Endothelial cell of umbilical vein (primary cell): ENCODE results near the gene B3GALT4. TPM values are rescaled to one million over a fixed set of nuclear protein-coding genes. Genes with fewer than 3 reads are reported as not detected.

Experiments
- BruUV-seq: library from RNA; stranded (reverse); fragments of 400-500 nt; replicated peaks from 2 replicates; lab custom pipeline; 2021; lab: Mats Ljungman, UMichigan
- CTCF ChIA-PET: fragments of 300-600, 350-600 bp; sonication (Branson Sonifier 250); formaldehyde crosslinking; loops from one replicate; lab custom pipeline; 2021; ENCODE audit warnings: antibody characterized with exemption, inconsistent platforms; lab: Charles Lee
- POLR2A ChIA-PET: fragments of 300-600, 350-600 bp; sonication (Branson Sonifier 250); formaldehyde crosslinking; loops from one replicate; lab custom pipeline; 2021; ENCODE audit warnings: antibody characterized with exemption, inconsistent platforms; lab: Charles Lee
- DNase-seq: peaks from one replicate; pipeline ENCODE4 v3.0.0-alpha.2; 2011; ENCODE audit warnings: low read depth, low spot score
- FAIRE-seq: peaks from 2 replicates; lab custom pipeline; 2011; peaks lifted over from hg19 to GRCh38; lab: Jason Lieb, UNC
- H2AFZ ChIP-seq: 2 replicates; pipeline ENCODE4 v1.6.0; 2012; ENCODE audit warnings: low read depth, low read length, control low read depth, inconsistent platforms
- H3K27ac ChIP-seq: 2 replicates; pipeline ENCODE4 v1.5.1; 2011; ENCODE audit warnings: low read depth, mild to moderate bottlenecking, control low read depth, low read length, moderate library complexity; ENCODE audit not compliant: insufficient read depth
- H3K27me3 ChIP-seq, 2 experiments: 2 replicates each; pipeline versions ENCODE4 v1.6.0 to v1.6.1; 2011; ENCODE audit warnings: low read length in 2 of 2, mixed read lengths in 1 of 2; ENCODE audit not compliant: control insufficient read depth in 2 of 2, insufficient read depth in 2 of 2
- H3K36me3 ChIP-seq, 2 experiments: 2 replicates in 1 of 2; 3 replicates in 1 of 2; pipeline ENCODE4 v1.5.1; 2011; ENCODE audit warnings: low read length in 2 of 2, mild to moderate bottlenecking in 1 of 2, moderate library complexity in 1 of 2; ENCODE audit not compliant: control insufficient read depth in 2 of 2, insufficient read depth in 2 of 2; ENCODE audit errors: extremely low read depth in 1 of 2
- H3K4me1 ChIP-seq: 3 replicates; pipeline ENCODE4 v1.5.1; 2011; ENCODE audit warnings: mild to moderate bottlenecking, low read length; ENCODE audit not compliant: control insufficient read depth, insufficient read depth; ENCODE audit errors: extremely low read depth
- H3K4me2 ChIP-seq: 2 replicates; pipeline ENCODE4 v1.6.1; 2011; ENCODE audit warnings: low read length, control low read depth, mixed read lengths; ENCODE audit not compliant: insufficient read depth
- H3K4me3 ChIP-seq, 3 experiments: fragments of 200-600 bp in 1 of 3; sonication (generic), shearing (Covaris generic) in 1 of 3; replicated peaks in 1 of 3; 2 replicates each; pipeline ENCODE4 v1.5.1; 2011 to 2016; ENCODE audit warnings: control low read depth in 3 of 3, low read length in 3 of 3, mild to moderate bottlenecking in 2 of 3, inconsistent platforms in 1 of 3, low read depth in 1 of 3, moderate library complexity in 1 of 3; ENCODE audit not compliant: insufficient read depth in 1 of 3
- H3K79me2 ChIP-seq: 2 replicates; pipeline ENCODE4 v1.6.0; 2012; ENCODE audit warnings: low read length, inconsistent platforms; ENCODE audit not compliant: control insufficient read depth, insufficient read depth
- H3K9ac ChIP-seq: replicated peaks from 2 replicates; pipeline ENCODE3; 2011; ENCODE audit warnings: low read length, control low read depth; ENCODE audit not compliant: insufficient read depth; ENCODE audit errors: extremely low read depth
- H3K9me1 ChIP-seq: replicated peaks from 3 replicates; pipeline ENCODE4 v1.6.0; 2011; ENCODE audit warnings: mild to moderate bottlenecking, low read length; ENCODE audit not compliant: control insufficient read depth, insufficient read depth; ENCODE audit errors: extremely low read depth
- H3K9me3 ChIP-seq: replicated peaks from 2 replicates; pipeline ENCODE4 v1.5.1; 2012; ENCODE audit warnings: low read length, inconsistent platforms; ENCODE audit not compliant: control insufficient read depth, insufficient read depth
- H4K20me1 ChIP-seq: replicated peaks from 2 replicates; pipeline ENCODE3; 2011; ENCODE audit warnings: mild to moderate bottlenecking, low read length; ENCODE audit not compliant: control insufficient read depth, insufficient read depth; ENCODE audit errors: extremely low read depth
- CTCF ChIP-seq, 2 donors: IDR thresholded peaks; 1 replicate in 1 of 2; 2 replicates in 1 of 2; pipeline ENCODE4 v1.5.1; 2011; ENCODE audit warnings: low read length in 2 of 2, mild to moderate bottlenecking in 2 of 2, moderate library complexity in 2 of 2, control low read depth in 1 of 2, inconsistent platforms in 1 of 2, low read depth in 1 of 2; ENCODE audit not compliant: insufficient read depth in 1 of 2; ENCODE audit errors: extremely low read depth in 1 of 2
- EZH2 ChIP-seq: IDR thresholded peaks from 2 replicates; pipeline ENCODE4 v1.6.1; 2012; ENCODE audit warnings: borderline replicate concordance, low read depth, mild to moderate bottlenecking, moderate library complexity, low read length, inconsistent platforms; ENCODE audit not compliant: severe bottlenecking
- FOS ChIP-seq: IDR thresholded peaks from 2 replicates; pipeline ENCODE4 v1.6.1; 2011; ENCODE audit warnings: mild to moderate bottlenecking, low read length, moderate library complexity, borderline replicate concordance; ENCODE audit not compliant: insufficient read depth
- JUN ChIP-seq: IDR thresholded peaks from 2 replicates; pipeline ENCODE4 v1.6.1; 2011; ENCODE audit warnings: borderline replicate concordance, low read depth; ENCODE audit not compliant: insufficient read length, insufficient read depth
- MAX ChIP-seq: IDR thresholded peaks from 2 replicates; pipeline ENCODE4 v1.6.1; 2011; ENCODE audit not compliant: insufficient read depth, insufficient read length
- MYC ChIP-seq: IDR thresholded peaks from one replicate; pipeline ENCODE4 v1.6.1; 2011; ENCODE audit warnings: mild to moderate bottlenecking, low read depth, low read length
- POLR2A ChIP-seq: IDR thresholded peaks from 2 replicates; pipeline ENCODE4 v1.6.1; 2012; ENCODE audit warnings: low read depth, mild to moderate bottlenecking, control low read depth, low read length
- POLR2AphosphoS5 ChIP-seq: IDR thresholded peaks from 2 replicates; pipeline ENCODE4 v1.6.1; 2012; ENCODE audit warnings: low read depth, mild to moderate bottlenecking, control low read depth, low read length, moderate library complexity; ENCODE audit not compliant: insufficient read depth
- dilution Hi-C: fragments of 300-500 bp; cut with MboI; formaldehyde crosslinking; loops from one replicate; pipeline ENCODE4 v1.15.0; 2019; ENCODE audit warnings: low sequenced_read_pairs; ENCODE audit not compliant: extremely low pct_ligation_motif_present
- intact Hi-C: fragments of 100-400 bp; cut with micrococcal nuclease; formaldehyde crosslinking; loops from one replicate; pipeline ENCODE4 v1.10.0; 2022
- polyA plus RNA-seq, 4 experiments: library from polyadenylated mRNA; depleted of rRNA in 3 of 4; stranded (reverse) in 3 of 4; unstranded in 1 of 4; fragments of >200 nt; gene quantifications; 2 replicates each; pipeline versions ENCODE4 v1.2.1 to v1.2.3, GENCODE V29; 2011 to 2012; ENCODE audit warnings: missing spikeins in 1 of 4
- total RNA-seq: library from RNA; stranded (reverse); gene quantifications from 2 replicates; pipeline ENCODE4 v1.2.3, GENCODE V29; 2021

B3GALT4 gene
- total and polyA plus RNA-seq, 2 donors (not counting 3 experiments of a cell fraction or from before 2014, with no cell fraction given) = 4.5 to 5.6 TPM

- no peaks in the 10 kb centered on the region for H4K20me1 ChIP-seq
- H3K27ac ChIP-seq = no peak overlapping the region
- H3K36me3 ChIP-seq = no peaks in the 10 kb centered on the region
- H2AFZ ChIP-seq = no peak overlapping the region
- no peak for TF ChIP-seq JUN
- intact Hi-C loops (loop anchor here (1.0 to 10.0 kb wide), 4 partner anchors 33 to 262 kb away; partner anchors contain the start of genes B3GALT4, HSD17B8, RXRB and SLC39A7), dilution Hi-C loops (no loop called here)
- peak; percentile 31 for FAIRE-seq
- peaks cover 16% of the 10 kb centered on the region for H3K4me1 ChIP-seq
- no peaks in the 10 kb centered on the region for H3K9me1 ChIP-seq
- peaks cover 14% of the 10 kb centered on the region for H3K79me2 ChIP-seq
- DNase-seq = peak; percentile 39
- no peaks in the 10 kb centered on the region for H3K9me3 ChIP-seq
- H3K9ac ChIP-seq = peak overlapping the region; percentile 69
- peak overlapping the region; percentile 92 for H3K4me2 ChIP-seq
- CTCF ChIA-PET = interaction anchor here (1.3 to 2.6 kb wide), 4 partner anchors 11 to 36 kb away, joined by 3 to 19 read pairs (median 8); partner anchors contain the start of genes B3GALT4 and RGL2
- H3K27me3 ChIP-seq = no peaks in the 10 kb centered on the region
- POLR2A ChIA-PET = no interaction called here
- peak overlapping the region; percentile 37 to 96 (median 65) for H3K4me3 ChIP-seq
- no TSS peak for BruUV-seq
Measured at GRCh38 chr6:33312361-33313104, 35.6 kb downstream of the B3GALT4 start.

GRCh38 chr6:33313105-33313708 is 36.3 kb downstream of the B3GALT4 start:
- Histone ChIP-seq H3K9me1 (no peaks in the 10 kb centered on the region), H3K36me3 (no peaks in the 10 kb centered on the region), H3K9me3 (no peaks in the 10 kb centered on the region), H3K27ac (peak overlapping the region; percentile 48), H2AFZ (peak overlapping the region; percentile 25), H3K9ac (peak overlapping the region; percentile 69), H4K20me1 (no peaks in the 10 kb centered on the region), H3K27me3 (no peaks in the 10 kb centered on the region), H3K79me2 (peaks cover 14% of the 10 kb centered on the region), H3K4me3 (peak overlapping the region; percentile 37 to 96 (median 65)), H3K4me1 (peaks cover 18% of the 10 kb centered on the region), H3K4me2 (peak overlapping the region; percentile 92)
- TF ChIP-seq JUN (no peak), FOS (no peak), EZH2 (no peak), MAX (no peak), CTCF (IDR thresholded peaks at IDR 0.05; ENCODE audit: extremely low read depth in 1 of 2, insufficient read depth in 1 of 2, low read depth in 1 of 2, low read length in 2 of 2) (peak in 1 of 2 donors; percentile 1), POLR2A (no peak), POLR2AphosphoS5 (peak; percentile 51), MYC (no peak)
- ChIA-PET POLR2A (no interaction called here), CTCF (interaction anchor here (0.8 to 2.6 kb wide), 4 partner anchors 12 to 36 kb away, joined by 5 to 19 read pairs (median 8); partner anchors contain the start of genes B3GALT4 and RGL2)
- no peak for FAIRE-seq
- intact Hi-C loops (loop anchor here (2.0 to 10.0 kb wide), 3 partner anchors 36 to 262 kb away; partner anchors contain the start of genes B3GALT4, HSD17B8, RXRB and SLC39A7), dilution Hi-C loops (no loop called here)
- peak; percentile 49 for DNase-seq
- BruUV-seq = no TSS peak
